Activated CD4-positive, CD25-positive, alpha-beta regulatory T cell treated with anti-CD3 and anti-CD28 coated beads, Interleukin-2, amount 50 U/mL, for 72 hours (primary cell): ENCODE data around the gene FAM193A.
"Not testable (repeated sequence)": the region's sequence is repeated elsewhere in the genome, so short reads cannot be mapped to it uniquely, and the experiment has no call there.

Source experiments
- DNase-seq: peaks from one replicate; pipeline ENCODE4 v3.0.0; 2021

Gene FAM193A

DNA sequence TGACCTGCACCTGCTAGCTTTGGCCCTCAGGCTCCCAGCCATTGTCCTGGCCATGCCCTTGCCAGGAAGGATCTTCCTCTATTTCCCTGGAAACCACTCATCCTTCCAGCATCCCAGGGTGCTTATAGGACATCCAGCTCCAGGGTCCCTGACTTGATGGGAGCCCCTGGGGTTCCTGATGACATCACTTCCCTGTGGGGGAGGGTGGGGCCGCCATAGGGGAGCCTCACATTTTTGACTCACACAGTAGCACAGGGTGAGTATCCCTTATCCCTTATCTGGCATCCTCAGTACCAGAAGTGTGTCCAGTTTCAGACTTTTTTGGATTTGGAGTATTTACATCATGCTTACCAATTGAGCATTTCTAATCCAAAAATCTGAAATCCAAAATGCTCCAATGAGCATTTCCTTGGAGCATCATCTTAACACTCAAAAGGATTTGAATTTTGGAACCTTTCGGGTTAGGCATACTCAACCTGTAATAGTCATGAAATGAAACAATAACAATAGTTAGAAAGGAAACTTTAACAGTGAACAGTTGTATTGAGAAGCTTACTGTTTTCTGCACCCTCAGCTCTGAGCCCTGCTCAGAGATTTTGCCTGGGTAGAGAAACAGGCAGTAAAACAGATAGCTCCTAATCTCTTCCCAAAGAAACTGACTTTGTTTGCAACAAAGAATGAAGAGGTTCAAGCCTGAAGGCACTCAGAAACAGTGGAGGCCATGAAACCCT lies 197.6 kb downstream of the FAM193A start:
- no peak for DNase-seq

DNA sequence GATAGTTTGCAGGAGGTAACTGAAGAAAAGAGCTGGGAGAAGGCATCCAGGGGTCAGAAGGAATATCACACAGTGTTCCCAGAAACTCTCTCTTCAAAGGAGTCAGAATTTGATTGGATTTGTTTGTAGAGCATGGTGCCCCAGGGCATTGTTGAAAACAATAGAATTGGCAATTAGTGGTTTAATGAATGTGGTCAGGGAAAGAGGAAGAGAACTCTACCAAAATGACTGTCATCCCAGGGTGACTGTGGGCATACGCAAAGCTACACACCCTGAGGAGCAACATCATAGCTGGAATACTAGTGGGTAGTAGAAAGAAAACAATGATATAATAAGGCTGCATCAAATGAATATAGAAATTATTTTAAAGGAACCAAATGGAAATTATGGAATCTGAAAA lies 198.2 kb downstream of the FAM193A start:
- no peak for DNase-seq

DNA sequence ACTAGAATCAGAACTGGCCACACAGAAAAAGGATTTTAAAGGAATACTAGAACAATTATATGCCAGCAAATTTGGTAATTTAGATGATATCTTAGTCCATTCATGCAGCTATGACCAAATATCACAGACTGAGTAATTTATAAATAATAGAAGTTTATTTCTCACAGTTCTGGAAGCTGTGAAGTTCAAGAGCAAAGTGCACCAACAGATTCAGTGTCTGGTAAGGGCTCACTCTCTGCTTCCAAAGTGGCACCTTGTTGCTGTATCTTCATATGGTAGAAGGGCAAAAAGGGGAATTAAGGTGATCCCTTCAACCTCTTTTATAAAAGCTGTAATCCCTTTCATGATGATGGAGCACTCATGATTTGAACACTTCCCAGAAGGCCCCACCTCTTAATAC lies 199.4 kb downstream of the FAM193A start:
- no peak for DNase-seq

DNA sequence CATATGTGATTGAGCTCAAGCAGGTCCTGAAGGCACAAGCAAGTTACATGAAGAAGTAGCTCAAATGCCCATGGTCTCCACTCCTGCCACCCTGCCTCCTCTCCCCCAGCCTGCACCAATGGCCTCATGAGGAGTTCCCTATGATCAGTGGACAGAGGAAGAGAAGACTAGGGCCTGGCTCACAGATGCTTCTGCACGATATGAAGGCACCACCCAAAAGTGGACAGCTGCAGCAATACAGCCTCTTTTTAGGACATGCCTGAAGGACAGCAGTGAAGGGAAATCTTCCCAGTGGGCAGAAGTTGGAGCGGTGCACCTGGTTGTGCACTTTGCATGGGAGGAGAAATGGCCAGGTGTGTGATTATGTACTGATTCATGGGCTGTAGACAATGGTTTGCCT lies 201.8 kb downstream of the FAM193A start:
- not testable (repeated sequence) for DNase-seq

DNA sequence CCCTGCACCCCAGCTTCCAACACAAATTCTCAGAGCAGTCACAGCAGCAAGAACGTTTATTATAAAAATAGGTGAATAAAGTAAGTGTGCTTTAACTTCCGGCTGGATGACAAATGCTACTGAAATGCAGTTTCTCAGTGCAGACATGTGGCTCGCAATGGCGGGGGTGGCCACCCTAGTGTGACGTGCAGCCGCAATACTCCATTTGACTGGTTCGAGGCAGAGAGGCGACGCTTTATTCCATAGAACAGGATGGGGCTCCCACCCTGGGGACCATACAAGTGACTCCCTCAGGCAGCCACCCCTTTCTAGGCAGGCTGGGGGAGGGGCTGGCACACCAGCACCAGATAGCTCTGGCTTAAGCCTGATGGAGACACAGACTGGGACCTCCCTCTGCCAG lies 205.2 kb downstream of the FAM193A start:
- no peak for DNase-seq

DNA sequence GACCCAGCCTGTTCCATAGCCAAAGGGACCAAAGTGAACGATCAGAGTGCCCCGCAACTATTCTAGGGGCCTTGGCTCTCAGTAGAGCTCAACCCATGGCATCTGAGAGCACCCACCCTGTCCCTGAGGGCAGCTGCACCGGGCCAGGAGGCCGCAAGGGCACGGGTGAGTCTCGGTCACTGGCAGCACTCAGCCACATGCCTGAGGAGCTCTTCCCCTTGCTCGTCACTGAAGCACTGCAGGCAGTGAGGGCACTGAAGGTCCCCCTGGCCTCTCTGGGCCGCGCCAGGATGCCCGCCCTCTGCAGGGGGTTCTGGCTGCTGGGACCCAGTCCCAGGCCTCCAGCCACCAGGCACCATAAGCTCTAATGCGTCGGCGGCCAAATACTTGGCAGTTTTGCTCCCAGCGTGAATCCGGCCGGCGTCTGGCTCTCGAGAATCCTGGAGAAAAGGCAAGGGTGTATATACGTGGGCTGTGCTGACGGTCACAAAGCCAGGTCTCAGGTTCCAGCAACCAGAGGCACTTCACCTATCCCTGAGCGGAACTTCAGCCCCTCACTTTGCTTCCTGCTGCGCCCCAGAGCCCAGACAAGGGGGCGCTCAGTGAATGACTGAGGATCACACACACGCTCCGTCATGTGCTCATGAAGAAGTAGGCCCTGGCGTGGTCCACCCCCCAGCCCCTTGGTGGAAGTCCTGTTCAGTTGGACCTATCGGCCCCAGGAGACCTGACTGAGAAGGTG lies 205.8 kb downstream of the FAM193A start:
- DNase-seq = no peak

DNA sequence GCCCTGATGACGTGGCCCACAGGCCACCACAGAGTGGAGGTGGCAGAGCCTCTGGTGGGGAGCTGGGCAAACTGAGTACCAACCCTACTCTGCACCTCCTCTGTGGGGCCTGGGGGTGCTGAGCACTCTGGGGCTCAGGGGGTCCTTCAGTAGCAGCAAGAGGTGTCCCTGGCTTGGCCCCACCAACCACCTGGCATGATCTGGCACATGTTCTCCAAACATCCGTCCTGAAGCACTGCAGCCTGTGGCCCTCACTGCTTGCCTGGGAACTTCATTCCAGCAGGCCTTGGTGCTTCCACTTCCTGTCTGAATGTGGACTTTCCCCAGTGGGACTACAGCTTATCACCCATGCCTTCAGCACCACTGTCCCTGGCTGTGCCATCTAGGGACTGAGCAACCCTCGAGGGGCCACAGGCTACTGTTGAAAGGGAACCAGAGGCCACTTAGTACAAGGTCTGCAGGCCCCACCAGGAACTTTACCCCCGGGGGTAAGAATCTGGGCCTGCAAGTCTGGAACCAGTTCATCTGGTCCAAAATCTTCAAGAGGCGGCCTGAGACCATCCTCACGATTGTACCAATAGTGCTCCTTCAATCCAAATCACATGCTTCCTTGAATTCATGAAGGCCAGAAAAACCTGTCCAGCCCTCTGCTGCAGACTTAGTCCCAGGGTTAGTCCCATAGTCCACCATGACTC lies 206.5 kb downstream of the FAM193A start:
- no peak for DNase-seq

DNA sequence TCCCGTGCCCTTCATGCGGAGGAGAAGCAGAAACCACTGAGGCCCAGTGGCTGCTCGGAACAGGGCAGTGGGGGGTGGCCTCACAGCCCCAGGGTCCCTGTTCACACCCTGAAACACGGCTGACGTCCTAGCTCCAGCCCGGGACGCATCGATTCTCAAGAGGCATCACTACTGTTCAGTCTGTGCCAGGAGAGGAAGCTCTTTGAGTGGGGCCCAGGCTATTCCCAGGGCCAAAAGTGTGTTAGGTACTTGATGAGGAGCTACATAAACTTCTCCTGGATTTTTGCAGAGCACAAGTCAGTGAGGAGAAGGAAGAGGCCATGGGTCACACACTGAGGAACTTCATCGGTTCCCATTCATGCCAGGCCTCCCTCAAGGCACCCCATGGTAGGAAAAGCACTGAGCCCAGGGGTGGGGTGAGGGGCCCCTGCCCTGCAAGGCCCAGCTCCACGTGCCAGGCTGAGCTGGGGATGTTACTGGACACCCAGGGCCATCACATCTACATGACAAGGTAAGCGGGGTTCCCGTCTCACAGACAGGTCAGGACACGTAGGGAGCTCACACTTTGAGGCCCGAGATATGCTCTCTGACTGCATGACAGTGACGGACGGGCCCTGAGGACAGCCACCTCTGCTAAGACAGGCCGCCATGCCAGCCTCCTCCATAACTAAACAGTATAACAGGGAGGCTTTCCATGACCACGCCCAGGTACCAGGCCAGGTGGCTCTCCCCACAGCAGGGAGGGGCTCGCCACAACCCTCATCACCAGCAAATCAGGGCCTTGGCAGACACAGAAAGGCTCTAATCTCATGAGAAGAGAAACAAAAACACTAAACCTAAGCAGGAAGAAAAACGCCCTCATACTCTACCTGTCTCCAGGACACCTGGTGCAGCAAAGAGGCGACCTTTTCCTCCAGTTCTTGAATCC lies 207.3 kb downstream of the FAM193A start:
- DNase-seq = no peak

DNA sequence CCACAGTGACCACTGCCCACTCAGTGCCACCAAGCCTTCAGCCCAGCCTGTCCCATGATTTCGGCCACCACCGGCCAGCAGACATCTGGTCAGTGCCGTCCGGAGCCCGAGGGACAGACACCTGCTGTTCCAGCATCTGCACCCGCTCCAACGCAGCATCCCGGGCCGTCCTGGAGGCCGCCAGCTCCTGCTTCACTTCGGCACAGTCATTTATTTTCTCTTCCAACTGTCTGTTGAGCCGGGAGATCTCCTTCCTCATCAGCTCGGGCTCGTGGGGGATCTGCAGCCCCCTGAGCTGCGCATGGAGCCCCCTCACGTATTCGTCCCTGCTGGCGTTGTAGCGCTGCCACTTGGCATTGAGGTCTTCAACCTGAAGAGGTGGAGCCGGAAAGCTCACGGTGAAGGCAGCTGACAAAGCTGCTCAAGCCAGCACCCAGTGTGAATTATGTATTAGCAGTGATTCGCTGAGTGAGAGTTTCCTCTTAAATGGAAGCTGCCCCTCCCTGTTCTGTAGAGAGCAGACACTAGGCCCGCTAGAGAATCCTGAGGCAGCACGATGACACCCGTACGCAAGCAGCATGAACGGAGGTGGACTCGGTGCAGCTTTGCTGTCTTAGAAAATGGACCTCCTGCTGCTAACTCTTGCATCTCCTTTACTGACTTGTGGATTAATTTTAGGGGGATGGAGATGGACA lies 208.3 kb downstream of the FAM193A start:
- DNase-seq = no peak

DNA sequence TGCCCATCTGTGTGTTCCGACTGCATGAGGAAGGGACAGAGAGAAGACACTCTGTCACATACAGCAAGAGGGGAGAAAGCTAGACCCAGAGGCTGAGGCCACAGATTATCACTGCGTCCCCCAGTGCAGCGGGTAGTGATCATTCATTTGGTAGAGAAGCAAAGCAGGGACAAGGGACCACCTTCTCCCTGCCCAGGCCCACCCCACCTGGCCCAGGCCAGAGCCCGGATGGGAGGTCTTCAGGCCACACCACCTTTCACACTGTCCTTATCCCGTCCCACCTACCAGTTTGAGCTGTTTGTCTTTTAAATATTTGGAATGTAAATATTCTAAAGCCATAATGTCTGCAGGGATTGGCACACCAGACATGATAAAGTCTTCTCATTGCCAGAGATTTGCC lies 209.1 kb downstream of the FAM193A start:
- no peak for DNase-seq

DNA sequence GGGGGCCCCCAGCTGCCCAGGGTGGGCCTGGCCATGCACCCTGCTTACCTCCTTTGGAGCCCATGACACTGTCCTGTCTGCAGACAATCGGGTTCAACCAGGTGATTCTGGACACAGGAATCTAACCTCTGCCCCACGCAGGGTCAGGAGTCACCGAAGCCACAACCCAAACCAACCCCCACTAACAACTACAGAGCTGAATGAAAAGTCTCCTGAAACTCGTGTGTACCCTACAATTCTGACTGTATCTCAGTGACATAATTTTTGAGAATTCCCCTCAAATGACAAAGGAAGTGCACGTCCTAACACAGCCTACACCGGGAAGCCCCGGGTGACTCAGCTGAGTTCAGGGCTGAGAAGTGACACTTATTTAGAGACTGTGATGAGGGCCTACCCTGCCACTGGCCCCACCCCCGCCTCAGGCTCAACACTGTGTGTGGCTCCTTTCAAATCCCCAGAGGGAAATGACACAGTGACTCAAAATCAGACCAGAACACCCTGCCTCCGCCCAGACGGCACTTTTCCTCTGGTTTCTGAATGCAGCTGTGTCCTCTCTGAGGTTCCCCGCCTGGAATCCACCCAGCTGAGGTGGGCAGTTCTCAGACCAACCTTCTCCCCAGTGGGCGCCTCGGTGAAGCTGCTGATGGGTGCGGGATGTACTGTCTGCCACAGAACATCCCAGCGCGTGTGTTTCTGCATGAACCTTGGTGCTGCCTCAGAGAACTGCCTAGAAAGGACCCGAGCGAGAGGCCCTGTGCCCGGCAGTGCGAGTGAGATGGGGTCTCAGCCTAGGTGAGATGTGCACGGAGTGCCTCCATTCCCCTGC lies 209.7 kb downstream of the FAM193A start:
- peak; percentile 86 for DNase-seq

DNA sequence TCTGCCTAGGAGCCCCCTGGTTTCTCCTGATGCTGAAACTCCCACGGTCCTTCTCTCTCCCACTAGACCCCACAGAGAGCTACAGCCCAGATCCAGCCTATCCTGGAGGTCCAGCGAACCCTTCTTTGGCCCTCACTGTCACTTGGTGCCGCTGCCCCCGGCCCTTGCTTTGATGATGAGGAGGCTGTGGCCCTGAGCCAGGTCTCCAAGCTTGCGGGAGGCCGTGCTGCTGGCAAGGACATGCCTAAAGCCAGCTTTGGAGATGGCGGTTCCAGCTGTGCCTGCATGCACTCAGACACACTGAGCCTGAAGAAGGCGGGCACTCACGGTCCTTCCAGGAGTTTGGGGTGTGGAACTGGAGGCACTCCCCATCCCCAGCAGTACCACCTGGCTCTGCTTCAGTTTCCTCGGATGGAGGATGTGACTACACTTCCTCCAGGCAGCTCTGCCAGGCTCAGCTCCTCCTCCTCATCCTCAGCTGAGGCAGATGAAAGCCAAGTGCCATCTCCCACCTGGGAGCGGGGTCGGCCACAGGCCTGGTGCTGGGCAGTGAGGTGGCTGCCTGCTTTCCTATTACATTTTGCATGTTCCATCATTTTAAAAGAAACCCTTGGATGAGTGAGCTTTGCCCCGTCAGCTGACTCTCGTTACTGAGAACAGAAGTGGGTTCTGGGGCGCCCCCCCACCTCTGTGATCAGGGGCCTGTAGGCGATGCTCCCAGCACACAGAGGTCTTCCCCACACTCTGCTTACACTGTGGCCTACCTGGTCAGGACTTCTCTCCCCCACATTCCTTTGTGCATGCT lies 210.6 kb downstream of the FAM193A start:
- no peak for DNase-seq

DNA sequence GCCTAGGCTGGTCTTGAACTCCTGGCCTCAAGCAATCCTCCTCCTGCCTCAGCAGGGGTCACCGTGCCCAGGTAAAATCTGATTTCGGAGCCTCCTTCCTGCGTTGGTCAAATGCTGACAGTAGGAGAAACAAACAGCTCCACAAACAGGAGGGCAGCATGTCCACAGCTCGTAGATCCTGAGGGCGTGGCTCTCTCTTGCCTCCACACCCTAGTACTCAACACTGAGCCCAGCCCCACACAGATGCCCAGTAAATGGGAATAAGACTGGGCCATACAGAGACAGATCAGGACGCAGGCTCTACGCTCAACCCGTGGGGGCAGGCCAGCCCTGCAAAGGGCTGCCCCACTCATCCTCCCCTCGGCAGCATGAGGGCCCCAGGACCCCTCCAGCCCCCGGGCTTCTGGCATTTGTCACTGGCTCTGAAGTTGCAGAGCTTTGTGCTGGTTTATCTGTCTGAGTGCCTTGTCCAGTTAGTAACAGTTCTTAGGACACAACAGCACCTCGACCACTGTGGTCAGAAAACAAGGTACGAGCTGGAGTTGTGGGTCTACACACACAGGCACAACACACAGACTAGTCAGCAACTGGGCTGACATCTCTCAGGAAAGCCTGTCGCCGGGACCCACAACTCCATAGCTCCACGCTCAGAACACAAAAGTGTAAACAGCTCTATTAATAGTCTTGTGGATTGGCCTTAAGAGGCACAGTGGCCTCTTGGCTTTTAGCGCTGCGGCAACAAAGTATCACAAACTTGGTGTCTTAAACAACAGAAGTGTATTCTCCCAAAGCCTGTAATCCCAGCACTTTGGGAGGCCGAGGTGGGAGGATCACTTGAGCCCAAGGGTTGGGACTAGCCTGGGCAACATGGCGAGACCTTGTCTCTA lies 214.5 kb downstream of the FAM193A start:
- no peak for DNase-seq

DNA sequence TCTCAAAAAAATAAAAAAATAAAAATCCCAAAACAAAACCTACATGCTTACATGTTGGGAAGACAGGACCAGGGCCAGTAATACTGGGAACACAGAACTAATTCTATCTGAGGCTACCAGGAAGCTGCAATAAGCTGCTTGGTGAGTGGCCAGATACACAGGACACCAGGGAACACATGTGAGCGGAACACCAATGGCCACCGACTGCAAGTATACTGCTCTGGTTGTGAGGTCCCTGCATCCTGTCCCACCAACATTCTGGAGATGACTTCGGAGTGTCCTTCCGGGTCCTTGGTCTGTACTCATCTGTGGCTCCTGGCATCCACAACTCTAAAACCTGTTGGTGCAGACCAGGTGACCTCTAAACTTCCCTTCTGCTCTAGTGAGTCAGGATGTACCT lies 217.0 kb downstream of the FAM193A start:
- DNase-seq = no peak

DNA sequence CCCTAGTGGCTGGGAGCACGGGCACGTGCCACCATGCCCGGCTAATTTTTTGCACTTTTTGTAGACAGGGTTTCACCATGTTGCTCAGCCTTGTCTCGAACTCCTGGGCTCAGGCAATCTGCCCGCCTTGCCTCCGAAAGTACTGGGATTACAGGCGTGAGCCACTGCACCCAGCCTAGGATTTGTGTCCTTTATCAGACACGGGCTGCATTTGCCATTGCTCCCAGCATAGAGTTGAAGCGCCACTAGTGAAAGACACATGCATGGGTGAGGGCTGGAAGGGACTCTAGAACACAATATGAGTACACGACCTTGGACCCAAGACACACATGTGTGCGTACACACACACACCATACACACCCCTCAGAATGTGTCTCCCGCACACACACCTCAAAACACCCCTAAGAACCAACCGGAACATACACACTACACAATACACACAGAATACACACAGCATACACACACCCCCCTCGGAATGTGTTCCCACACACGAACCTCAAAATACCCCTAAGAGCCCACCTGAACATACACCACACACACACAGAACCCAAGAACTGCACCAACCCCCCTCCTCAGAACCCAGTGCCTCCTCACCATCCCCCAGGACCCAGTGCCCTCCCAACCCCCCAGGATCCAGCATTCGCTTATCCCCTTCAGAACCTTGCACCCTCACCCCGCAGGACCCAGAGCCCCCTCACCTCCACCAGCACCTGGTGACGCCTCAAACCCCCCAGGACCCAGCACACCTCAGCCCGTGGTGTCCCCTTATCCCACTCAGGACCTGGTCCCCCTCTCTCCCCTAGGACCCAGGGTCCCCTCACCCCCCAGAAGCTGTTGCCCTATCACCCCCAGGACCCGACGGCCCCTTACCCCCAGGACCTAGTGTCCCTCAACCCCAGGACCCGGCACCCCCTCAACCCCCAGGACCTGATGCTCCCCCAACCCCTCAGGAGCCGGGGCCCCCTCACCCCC lies 218.7 kb downstream of the FAM193A start:
- no peak for DNase-seq

DNA sequence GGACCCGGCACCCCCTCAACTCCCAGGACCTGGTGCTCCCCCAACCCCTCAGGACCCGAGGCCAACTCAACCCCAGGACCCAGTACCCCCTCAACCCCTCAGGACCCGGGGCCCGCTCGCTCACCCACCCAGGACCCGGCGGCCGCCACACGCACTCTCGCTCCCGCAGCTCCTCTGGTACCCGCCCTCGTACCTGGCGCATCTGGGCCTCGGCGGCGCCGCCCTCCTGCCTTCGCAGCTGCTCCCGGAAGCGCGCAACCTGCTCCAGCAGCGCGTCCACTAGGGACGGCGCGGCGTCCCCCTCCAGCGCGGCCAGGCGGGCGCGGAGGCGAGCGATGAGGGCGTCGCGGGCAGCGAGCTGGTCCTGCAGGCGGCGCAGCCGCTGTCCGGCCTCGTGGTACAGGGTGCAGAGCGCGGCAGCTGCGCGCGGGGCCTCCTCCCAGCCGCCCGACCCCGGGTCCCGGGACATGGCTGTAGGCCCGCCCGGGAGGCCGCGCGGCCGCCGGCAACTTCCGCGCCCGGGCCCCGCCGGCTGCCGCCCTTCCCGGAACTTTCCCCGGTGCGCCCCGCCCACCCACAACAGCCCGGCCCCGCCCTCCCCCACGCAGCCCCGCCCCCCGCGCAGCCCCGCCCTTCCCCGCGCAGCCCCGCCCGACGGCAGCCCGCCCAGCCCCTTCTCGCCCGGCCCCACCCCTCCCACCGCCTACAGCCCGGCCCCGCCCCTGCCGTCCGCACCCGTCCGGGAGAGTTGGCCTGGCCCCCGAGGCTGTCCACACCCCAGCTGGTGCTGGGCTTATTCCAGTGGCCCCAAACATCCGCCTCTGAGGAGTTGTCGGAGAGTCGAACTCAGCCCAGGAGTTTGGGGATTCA lies 219.6 kb downstream of the FAM193A start, which contains the start of gene TNIP2:
Gene TNIP2, minus strand, starts transcription at position 516 of the 870 bp plus-strand sequence. Its CDS starts 47 bp downstream, at position 469.
- DNase-seq = peak; percentile 82
